HG02798 (cell line): ENCODE results near the gene MACROD2.

Experiments used
- ATAC-seq: cut with Tn5 transposase; IDR thresholded peaks from one replicate; pipeline ENCODE4 v1.9.1; 2021; ENCODE audit warnings: mild to moderate bottlenecking; ENCODE audit not compliant: unreplicated experiment, poor library complexity

Gene MACROD2

GRCh38 chr20:14820771-14821170, 825.5 kb downstream of the MACROD2 start:
- no peak for ATAC-seq

- no peak for ATAC-seq
Measured at GRCh38 chr20:14821251-14821650, 825.9 kb downstream of the MACROD2 start.

GRCh38 chr20:14824996-14825395, 829.7 kb downstream of the MACROD2 start:
- ATAC-seq, result no peak

- no peak for ATAC-seq
Measured at GRCh38 chr20:14826543-14827313, 831.4 kb downstream of the MACROD2 start.

- no peak for ATAC-seq
Measured at GRCh38 chr20:14828459-14828858, 833.1 kb downstream of the MACROD2 start.

- peak; percentile 34 for ATAC-seq
Measured at GRCh38 chr20:14829906-14830305, 834.6 kb downstream of the MACROD2 start.

- ATAC-seq, result peak; percentile 62
Measured at GRCh38 chr20:14830466-14830865, 835.1 kb downstream of the MACROD2 start.

- no peak for ATAC-seq
Measured at GRCh38 chr20:14830899-14831298, 835.6 kb downstream of the MACROD2 start.

- peak; percentile 82 for ATAC-seq
Measured at GRCh38 chr20:14832630-14833029, 837.3 kb downstream of the MACROD2 start.

GRCh38 chr20:14838663-14839628, 843.6 kb downstream of the MACROD2 start:
- ATAC-seq, result peak; percentile 87

GRCh38 chr20:14845199-14846160, 850.2 kb downstream of the MACROD2 start:
- no peak for ATAC-seq

GRCh38 chr20:14848806-14849205, 853.5 kb downstream of the MACROD2 start:
- no peak for ATAC-seq

- ATAC-seq, result peak; percentile 51
Measured at GRCh38 chr20:14853079-14853478, 857.8 kb downstream of the MACROD2 start.

- ATAC-seq, result no peak
Measured at GRCh38 chr20:14855171-14855570, 859.9 kb downstream of the MACROD2 start.

- ATAC-seq, result no peak
Measured at GRCh38 chr20:14859627-14860026, 864.3 kb downstream of the MACROD2 start.

- peak; percentile 63 for ATAC-seq
Measured at GRCh38 chr20:14860410-14860814, 865.1 kb downstream of the MACROD2 start.

GRCh38 chr20:14861028-14861699, 865.8 kb downstream of the MACROD2 start:
- no peak for ATAC-seq

GRCh38 chr20:14865169-14865568, 869.9 kb downstream of the MACROD2 start:
- ATAC-seq, result no peak

GRCh38 chr20:14865731-14866130, 870.4 kb downstream of the MACROD2 start:
- ATAC-seq, result no peak
